K562 (cell line): Measurements from ENCODE around the gene PUM2. TPM values are rescaled to one million over a fixed set of nuclear protein-coding genes. Genes with fewer than 3 reads are reported as not detected.

ENCODE experiments used
- ATAC-seq: fragments of 200-7000 bp; cut with Tn5 transposase; 3 replicates; pipeline ENCODE4 v1.9.1; 2020; ENCODE audit warnings: moderate library complexity
- BruUV-seq: library from RNA; stranded (reverse); fragments of 400-500 nt; replicated peaks from 2 replicates; lab custom pipeline; 2021; lab: Mats Ljungman, UMichigan
- CTCF ChIA-PET: fragments of 300-600 bp; formaldehyde crosslinking; extraction: SDS; loops from one replicate; lab custom pipeline; 2021; ENCODE audit warnings: low intra/inter-chr PET ratio; lab: Yijun Ruan, JAX
- POLR2A ChIA-PET: fragments of 300-600, 350-650 bp; sonication (Branson Sonifier 250); formaldehyde crosslinking; extraction: SDS; loops from one replicate; lab custom pipeline; 2021; ENCODE audit warnings: antibody characterized with exemption, inconsistent platforms; lab: Yijun Ruan, JAX
- DNase-seq, 4 experiments: peaks; one replicate each; pipeline versions ENCODE4 v3.0.0 to v3.0.0-alpha.2; 2011 to 2018; ENCODE audit warnings: low spot score in 3 of 4, mixed read lengths in 3 of 4; ENCODE audit errors: extremely low read depth in 1 of 4
- FAIRE-seq: peaks from 2 replicates; lab custom pipeline; 2011; peaks lifted over from hg19 to GRCh38; lab: Jason Lieb, UNC
- H2AFZ ChIP-seq: 2 replicates; pipeline ENCODE4 v1.6.0; 2011; ENCODE audit warnings: low read depth, low read length, control low read depth, inconsistent platforms
- H3K27ac ChIP-seq: fragments of 200-600 bp; 3 replicates; pipeline ENCODE4 v1.8.0; 2011; ENCODE audit warnings: low read depth, mild to moderate bottlenecking, control low read depth, inconsistent platforms, low read length, moderate library complexity, mixed read lengths; ENCODE audit errors: extremely low read depth
- H3K27me3 ChIP-seq, 2 experiments: fragments of 300-600 bp in 1 of 2; 2 replicates in 1 of 2; 3 replicates in 1 of 2; pipeline versions ENCODE4 v1.6.0 to v1.8.0; 2011; ENCODE audit warnings: inconsistent platforms in 2 of 2, low read length in 2 of 2, mild to moderate bottlenecking in 1 of 2, mixed read lengths in 1 of 2, moderate library complexity in 1 of 2; ENCODE audit not compliant: control insufficient read depth in 2 of 2, insufficient read depth in 2 of 2
- H3K36me3 ChIP-seq: fragments of 300-600 bp; 3 replicates; pipeline ENCODE4 v1.8.0; 2011; ENCODE audit warnings: mild to moderate bottlenecking, low read length, inconsistent platforms; ENCODE audit not compliant: control insufficient read depth, insufficient read depth
- H3K4me1 ChIP-seq, 2 experiments: fragments of 200-600 bp in 1 of 2; replicated peaks in 1 of 2; 2 replicates in 1 of 2; 3 replicates in 1 of 2; pipeline versions ENCODE4 v1.5.1 to v1.8.0; 2011; ENCODE audit warnings: inconsistent platforms in 2 of 2, low read length in 2 of 2, mild to moderate bottlenecking in 1 of 2, mixed read lengths in 1 of 2, moderate library complexity in 1 of 2; ENCODE audit not compliant: control insufficient read depth in 2 of 2, insufficient read depth in 2 of 2
- H3K4me2 ChIP-seq: 2 replicates; pipeline ENCODE4 v1.6.1; 2011; ENCODE audit warnings: low read length, control low read depth, inconsistent platforms, mixed read lengths; ENCODE audit not compliant: insufficient read depth
- H3K4me3 ChIP-seq: fragments of 200-600 bp; sonication (generic), shearing (Covaris generic); 2 replicates; pipeline ENCODE4 v1.5.1; 2016; ENCODE audit warnings: control low read depth, inconsistent platforms
- H3K79me2 ChIP-seq: fragments of 200-600 bp; 3 replicates; pipeline ENCODE4 v1.8.0; 2011; ENCODE audit warnings: low read length, inconsistent platforms; ENCODE audit not compliant: control insufficient read depth, insufficient read depth
- H3K9ac ChIP-seq, 2 experiments: 2 replicates each; pipeline versions ENCODE4 v1.6.0 to v1.6.1; 2011; ENCODE audit warnings: low read depth in 2 of 2, low read length in 2 of 2, control low read depth in 1 of 2, inconsistent platforms in 1 of 2, mild to moderate bottlenecking in 1 of 2, mixed read lengths in 1 of 2; ENCODE audit not compliant: insufficient read depth in 1 of 2
- H3K9me1 ChIP-seq: one replicate; pipeline ENCODE4 v1.6.0; 2011; ENCODE audit warnings: inconsistent platforms, mild to moderate bottlenecking, low read length, moderate library complexity; ENCODE audit not compliant: control insufficient read depth, insufficient read depth
- H3K9me3 ChIP-seq: replicated peaks from 2 replicates; pipeline ENCODE4 v1.5.1; 2011; ENCODE audit warnings: low read depth, low read length, inconsistent platforms; ENCODE audit not compliant: control insufficient read depth, insufficient read depth
- H4K20me1 ChIP-seq: replicated peaks from 2 replicates; pipeline ENCODE4 v1.6.1; 2011; ENCODE audit warnings: low read length, inconsistent platforms, mixed read lengths; ENCODE audit not compliant: control insufficient read depth, insufficient read depth
- BCOR ChIP-seq: fragments of 450-650 bp; IDR thresholded peaks from 2 replicates; pipeline ENCODE4 v1.6.1; 2016
- GTF3C2 ChIP-seq: IDR thresholded peaks from 3 replicates; pipeline ENCODE4 v1.6.1; 2011; ENCODE audit warnings: borderline replicate concordance, mild to moderate bottlenecking, moderate library complexity; ENCODE audit not compliant: insufficient read length; ENCODE audit errors: extremely low read depth
- MEF2A ChIP-seq: IDR thresholded peaks from 2 replicates; pipeline ENCODE4 v1.6.1; 2011; ENCODE audit warnings: low read depth, mild to moderate bottlenecking, low read length, moderate library complexity; ENCODE audit not compliant: control insufficient read depth
- PHF21A ChIP-seq: fragments of 450-650 bp; IDR thresholded peaks from 2 replicates; pipeline ENCODE4 v1.6.1; 2017; ENCODE audit warnings: low read depth, borderline replicate concordance
- WGBS: fragments of 100-300 bp; shearing (Covaris generic); methylation state at CpG from one replicate; pipeline ENCODE4 v1.1.6; 2016; ENCODE audit warnings: low coverage, mixed read lengths; ENCODE audit not compliant: insufficient coverage; ENCODE audit errors: missing lambda C conversion rate; 5-methylcytosine and 5-hydroxymethylcytosine counted together
- in situ Hi-C: fragments of 300-500 bp; cut with MboI; formaldehyde crosslinking; loops from 4 replicates; pipeline ENCODE4 v1.15.0; 2018; ENCODE audit warnings: inconsistent platforms, mixed read lengths
- intact Hi-C: fragments of 100-400 bp; cut with micrococcal nuclease; formaldehyde crosslinking; loops from 2 replicates; pipeline ENCODE4 v1.14.2; 2022
- polyA plus RNA-seq, 8 experiments: library from polyadenylated mRNA; depleted of rRNA in 4 of 8; stranded (reverse) in 5 of 8; unstranded in 3 of 8; fragments of >200 nt; fragmentation: Nextera tagmentation in 2 of 8; fragmentation: Illumina TruSeq in 1 of 8; extraction: Ambion mirVana in 2 of 8; extraction: Trizol in 1 of 8; gene quantifications; 2 replicates each; pipeline versions ENCODE4 v1.2.1 to v1.2.3, GENCODE V29; 2011 to 2014; ENCODE audit warnings: inconsistent platforms in 1 of 8, missing spikeins in 1 of 8
- total RNA-seq, 7 experiments: library from RNA; depleted of rRNA in 6 of 7; stranded (reverse); fragments of >200 nt in 6 of 7; fragmentation: Illumina TruSeq in 2 of 7; extraction: Trizol in 2 of 7; gene quantifications; 2 replicates each; pipeline versions ENCODE4 v1.2.1 to v1.2.3, GENCODE V29; 2011 to 2021; ENCODE audit warnings: low replicate concordance in 1 of 7
- TF ChIP-seq, protein P1 (sequence below), 3 experiments: IDR thresholded peaks in 2 of 3; conservative IDR thresholded peaks in 1 of 3; 2 replicates each; pipeline ENCODE4 v1.5.1; 2011 to 2012; ENCODE audit warnings: low read length in 3 of 3, mild to moderate bottlenecking in 3 of 3, control low read depth in 2 of 3, improper control_type of control experiment in 1 of 3, inconsistent platforms in 1 of 3, low read depth in 1 of 3, mixed read lengths in 1 of 3, moderate library complexity in 1 of 3; ENCODE audit not compliant: insufficient read depth in 2 of 3

Gene PUM2
- total and polyA plus RNA-seq, 9 of the 15 experiments (the other 6 are each of a cell fraction or from before 2014, with no cell fraction given), result 13.4 to 61.9 (median 28.3) TPM

GRCh38 chr2:20205069-20205468 is 145.6 kb downstream of the PUM2 start:
- Histone ChIP-seq H2AFZ (no peak overlapping the region), H4K20me1 (0 out of 2 replicates have a peak, but pooled peaks cover 9% of the 10 kb centered on the region), H3K9me3 (no peaks in the 10 kb centered on the region), H3K36me3 (no peaks in the 10 kb centered on the region), H3K27ac (no peak overlapping the region), H3K4me2 (no peak overlapping the region), H3K9me1 (no peaks in the 10 kb centered on the region), H3K27me3 (peaks cover 10 to 39% of the 10 kb centered on the region in 2 experiments; a peak in 4 of 5 replicates), H3K9ac (no peak overlapping the region), H3K79me2 (no peaks in the 10 kb centered on the region), H3K4me1 (peaks cover 10 to 12% of the 10 kb centered on the region in 2 experiments), H3K4me3 (no peak overlapping the region)
- intact Hi-C loops, result no loop called here
- ChIA-PET CTCF (no interaction called here), POLR2A (interaction anchor here (0.5 to 1.3 kb wide), 4 partner anchors 15 to 277 kb away, joined by 3 to 4 read pairs (median 3); no protein-coding TSS in a partner anchor)
- TF ChIP-seq PHF21A, result no peak
- 0 out of 2 replicates have a peak, but pooled peaks have one; percentile 2 for TF ChIP-seq BCOR
- no TSS peak for BruUV-seq
- in situ Hi-C loops, result no loop called here
- WGBS, result 27% methylated on average over 7 of the region's 7 CpGs
- FAIRE-seq (no peak), DNase-seq (no peak), ATAC-seq (no peak)

- POLR2A ChIA-PET, result interaction anchor here (0.8 to 1.3 kb wide), 3 partner anchors 9 to 138 kb away, joined by 3 to 4 read pairs (median 3); no protein-coding TSS in a partner anchor
Measured at GRCh38 chr2:20203521-20204225, 147.0 kb downstream of the PUM2 start.

More at GRCh38 chr2:20203521-20204225, 147.0 kb downstream of the PUM2 start:
- no peak overlapping the region for H3K4me2 ChIP-seq
- CTCF ChIA-PET, result no interaction called here
- H3K4me1 ChIP-seq, result peaks cover 8 to 10% of the 10 kb centered on the region in 2 experiments
- H3K9me3 ChIP-seq, result no peaks in the 10 kb centered on the region
- TF ChIP-seq GTF3C2, result no peak
- TF ChIP-seq, protein P1, sequence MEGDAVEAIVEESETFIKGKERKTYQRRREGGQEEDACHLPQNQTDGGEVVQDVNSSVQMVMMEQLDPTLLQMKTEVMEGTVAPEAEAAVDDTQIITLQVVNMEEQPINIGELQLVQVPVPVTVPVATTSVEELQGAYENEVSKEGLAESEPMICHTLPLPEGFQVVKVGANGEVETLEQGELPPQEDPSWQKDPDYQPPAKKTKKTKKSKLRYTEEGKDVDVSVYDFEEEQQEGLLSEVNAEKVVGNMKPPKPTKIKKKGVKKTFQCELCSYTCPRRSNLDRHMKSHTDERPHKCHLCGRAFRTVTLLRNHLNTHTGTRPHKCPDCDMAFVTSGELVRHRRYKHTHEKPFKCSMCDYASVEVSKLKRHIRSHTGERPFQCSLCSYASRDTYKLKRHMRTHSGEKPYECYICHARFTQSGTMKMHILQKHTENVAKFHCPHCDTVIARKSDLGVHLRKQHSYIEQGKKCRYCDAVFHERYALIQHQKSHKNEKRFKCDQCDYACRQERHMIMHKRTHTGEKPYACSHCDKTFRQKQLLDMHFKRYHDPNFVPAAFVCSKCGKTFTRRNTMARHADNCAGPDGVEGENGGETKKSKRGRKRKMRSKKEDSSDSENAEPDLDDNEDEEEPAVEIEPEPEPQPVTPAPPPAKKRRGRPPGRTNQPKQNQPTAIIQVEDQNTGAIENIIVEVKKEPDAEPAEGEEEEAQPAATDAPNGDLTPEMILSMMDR (IDR thresholded peaks at IDR 0.05 in 2 of 3, conservative IDR thresholded peaks at IDR 0.05 in 1 of 3; ENCODE audit: insufficient read depth in 2 of 3, low read depth in 1 of 3, low read length in 3 of 3), result 0 out of 6 replicates have a peak, but pooled peaks of 1 of the 3 experiments have one; percentile 6
- no peak for TF ChIP-seq MEF2A
- H2AFZ ChIP-seq, result no peak overlapping the region
- no peak for DNase-seq
- H3K27me3 ChIP-seq, result peaks cover 15 to 46% of the 10 kb centered on the region in 2 experiments; a peak in 4 of 5 replicates
- H3K9me1 ChIP-seq, result no peaks in the 10 kb centered on the region
- 0 out of 2 replicates have a peak, but pooled peaks cover 9% of the 10 kb centered on the region for H4K20me1 ChIP-seq
- no peaks in the 10 kb centered on the region for H3K36me3 ChIP-seq
- no peak overlapping the region for H3K27ac ChIP-seq
- 6% methylated on average over 15 of the region's 17 CpGs for WGBS
- no peak for FAIRE-seq
- no peak overlapping the region for H3K4me3 ChIP-seq
- intact Hi-C loops, result no loop called here
- no peaks in the 10 kb centered on the region for H3K79me2 ChIP-seq
- in situ Hi-C loops, result no loop called here
- ATAC-seq, result no peak
- no peak overlapping the region for H3K9ac ChIP-seq
- BruUV-seq, result no TSS peak
